ENCODE data around the gene SLC6A19.

Gene SLC6A19

DNA sequence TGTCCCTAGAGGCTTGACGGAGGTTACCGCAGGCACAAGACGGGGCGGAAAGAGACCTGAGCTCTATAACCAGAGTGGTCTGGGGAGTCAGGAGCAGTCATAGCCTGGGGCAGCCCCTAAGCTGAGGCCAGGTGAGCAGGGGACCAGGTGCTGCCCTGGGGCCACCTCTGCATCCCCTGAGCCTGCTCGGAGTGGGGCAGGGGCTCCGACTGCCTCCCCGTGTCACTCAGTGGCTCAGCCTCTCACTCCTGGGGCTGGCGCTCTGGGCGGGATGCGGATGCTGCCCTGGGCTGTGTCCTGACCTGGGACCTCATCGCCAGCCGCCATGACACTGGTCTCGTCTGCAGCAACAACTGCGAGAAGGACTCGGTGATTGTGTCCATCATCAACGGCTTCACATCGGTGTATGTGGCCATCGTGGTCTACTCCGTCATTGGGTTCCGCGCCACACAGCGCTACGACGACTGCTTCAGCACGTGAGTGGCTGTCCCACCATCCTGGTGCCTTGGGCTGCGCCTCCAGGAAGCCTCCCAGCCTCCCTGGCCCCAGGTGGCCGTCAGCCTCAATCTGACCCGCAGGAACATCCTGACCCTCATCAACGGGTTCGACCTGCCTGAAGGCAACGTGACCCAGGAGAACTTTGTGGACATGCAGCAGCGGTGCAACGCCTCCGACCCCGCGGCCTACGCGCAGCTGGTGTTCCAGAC is 15.0 kb downstream of the SLC6A19 start:
- no peak for TF ChIP-seq ZXDB (tag by site-specific recombination; IDR thresholded peaks at IDR 0.05)
- no peaks in the 10 kb centered on the region for H3K4me1 ChIP-seq (ENCODE audit: control insufficient read depth, insufficient read depth, low read length)
- no peak overlapping the region for H3K27ac ChIP-seq (ENCODE audit: extremely low read depth, low read depth, low read length)
- H3K4me3 ChIP-seq (ENCODE audit: low read depth, low read length), result no peak overlapping the region
- ChIA-PET POLR2A (no interaction called here), CTCF (no interaction called here)
- no peaks in the 10 kb centered on the region for H3K9me3 ChIP-seq (ENCODE audit: control insufficient read depth, insufficient read depth, low read depth, low read length)
- H3K36me3 ChIP-seq (ENCODE audit: control insufficient read depth in 2 of 2, insufficient read depth in 1 of 2, low read length in 2 of 2), result no peaks in the 10 kb centered on the region

- POLR2A ChIA-PET, result no interaction called here
- H3K9me3 ChIP-seq (ENCODE audit: control insufficient read depth, insufficient read depth, low read depth, low read length), result no peaks in the 10 kb centered on the region
- TF ChIP-seq ZBTB20 (tag by site-specific recombination; IDR thresholded peaks at IDR 0.05) (no peak), ZNF404 (tag by site-specific recombination; IDR thresholded peaks at IDR 0.05) (no peak), GLIS2 (tag by site-specific recombination; IDR thresholded peaks at IDR 0.05) (no peak), ZNF629 (tag by site-specific recombination; IDR thresholded peaks at IDR 0.05) (no peak), ZNF324 (tag by site-specific recombination; IDR thresholded peaks at IDR 0.05) (no peak), ZNF148 (tag by site-specific recombination; IDR thresholded peaks at IDR 0.05; ENCODE audit: borderline replicate concordance) (no peak)
- TF ChIP-seq, protein P1, sequence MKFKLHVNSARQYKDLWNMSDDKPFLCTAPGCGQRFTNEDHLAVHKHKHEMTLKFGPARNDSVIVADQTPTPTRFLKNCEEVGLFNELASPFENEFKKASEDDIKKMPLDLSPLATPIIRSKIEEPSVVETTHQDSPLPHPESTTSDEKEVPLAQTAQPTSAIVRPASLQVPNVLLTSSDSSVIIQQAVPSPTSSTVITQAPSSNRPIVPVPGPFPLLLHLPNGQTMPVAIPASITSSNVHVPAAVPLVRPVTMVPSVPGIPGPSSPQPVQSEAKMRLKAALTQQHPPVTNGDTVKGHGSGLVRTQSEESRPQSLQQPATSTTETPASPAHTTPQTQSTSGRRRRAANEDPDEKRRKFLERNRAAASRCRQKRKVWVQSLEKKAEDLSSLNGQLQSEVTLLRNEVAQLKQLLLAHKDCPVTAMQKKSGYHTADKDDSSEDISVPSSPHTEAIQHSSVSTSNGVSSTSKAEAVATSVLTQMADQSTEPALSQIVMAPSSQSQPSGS (tag by site-specific recombination; IDR thresholded peaks at IDR 0.05; ENCODE audit: low read depth), result no peak
- TF ChIP-seq, protein P2, sequence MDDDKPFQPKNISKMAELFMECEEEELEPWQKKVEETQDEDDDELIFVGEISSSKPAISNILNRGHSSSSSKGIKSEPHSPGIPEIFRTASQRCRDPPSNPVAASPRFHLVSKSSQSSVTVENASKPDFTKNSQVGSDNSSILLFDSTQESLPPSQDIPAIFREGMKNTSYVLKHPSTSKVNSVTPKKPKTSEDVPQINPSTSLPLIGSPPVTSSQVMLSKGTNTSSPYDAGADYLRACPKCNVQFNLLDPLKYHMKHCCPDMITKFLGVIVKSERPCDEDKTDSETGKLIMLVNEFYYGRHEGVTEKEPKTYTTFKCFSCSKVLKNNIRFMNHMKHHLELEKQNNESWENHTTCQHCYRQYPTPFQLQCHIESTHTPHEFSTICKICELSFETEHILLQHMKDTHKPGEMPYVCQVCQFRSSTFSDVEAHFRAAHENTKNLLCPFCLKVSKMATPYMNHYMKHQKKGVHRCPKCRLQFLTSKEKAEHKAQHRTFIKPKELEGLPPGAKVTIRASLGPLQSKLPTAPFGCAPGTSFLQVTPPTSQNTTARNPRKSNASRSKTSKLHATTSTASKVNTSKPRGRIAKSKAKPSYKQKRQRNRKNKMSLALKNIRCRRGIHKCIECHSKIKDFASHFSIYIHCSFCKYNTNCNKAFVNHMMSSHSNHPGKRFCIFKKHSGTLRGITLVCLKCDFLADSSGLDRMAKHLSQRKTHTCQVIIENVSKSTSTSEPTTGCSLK (tag by site-specific recombination; IDR thresholded peaks at IDR 0.05), result no peak
Measured at GRCh38 chr5:1216918-1217295, 15.5 kb downstream of the SLC6A19 start.

DNA sequence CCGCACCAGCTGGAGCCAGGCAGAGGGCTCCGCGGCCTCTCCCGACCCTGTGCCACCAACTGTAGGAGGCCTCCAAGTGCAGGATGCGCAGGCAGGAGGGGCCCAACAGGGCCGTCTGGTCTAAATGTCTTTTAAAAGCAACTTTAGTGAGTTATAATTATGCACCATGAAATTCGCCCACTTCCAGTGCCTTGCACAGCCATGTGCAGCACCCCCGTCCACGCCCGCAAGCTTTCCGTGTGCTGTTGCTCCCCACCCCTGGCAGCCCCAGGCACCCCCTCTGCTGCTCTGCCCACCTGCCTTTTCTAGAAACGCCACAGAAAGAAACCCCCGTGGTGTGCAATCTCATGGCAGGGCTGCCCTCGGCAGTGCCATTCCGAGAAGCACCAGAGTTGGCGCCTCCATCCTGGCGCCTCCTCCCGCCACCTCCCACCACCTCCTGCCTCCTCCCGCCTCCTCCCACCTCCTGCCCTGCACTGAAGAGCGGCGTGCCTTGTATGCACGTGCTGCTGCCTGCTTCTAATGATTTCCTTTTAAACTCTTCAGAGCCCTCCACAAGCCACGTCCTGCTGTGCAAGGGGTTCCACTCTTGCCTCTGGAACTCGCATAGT is 16.3 kb downstream of the SLC6A19 start:
- Histone ChIP-seq H3K4me1 (ENCODE audit: control insufficient read depth, insufficient read depth, low read length) (no peaks in the 10 kb centered on the region), H3K9me3 (ENCODE audit: control insufficient read depth, insufficient read depth, low read depth, low read length) (no peaks in the 10 kb centered on the region), H3K4me3 (ENCODE audit: low read depth, low read length) (no peak overlapping the region), H3K27ac (ENCODE audit: extremely low read depth, low read depth, low read length) (no peak overlapping the region), H3K36me3 (ENCODE audit: control insufficient read depth in 2 of 2, insufficient read depth in 1 of 2, low read length in 2 of 2) (no peaks in the 10 kb centered on the region)
- ChIA-PET POLR2A (no interaction called here), CTCF (no interaction called here)
- peak; percentile 39; the same call in 1 of the 2 replicates for TF ChIP-seq ZFHX2 (tag by site-specific recombination; conservative IDR thresholded peaks at IDR 0.05)
- TF ChIP-seq EGR2 (tag by site-specific recombination; IDR thresholded peaks at IDR 0.05; ENCODE audit: low read depth), result peak; percentile 47; the same call in 1 of the 2 replicates
- no peak for TF ChIP-seq SETDB1 (IDR thresholded peaks at IDR 0.05; ENCODE audit: insufficient read length, low read length)

More at GRCh38 chr5:1216918-1217295, 15.5 kb downstream of the SLC6A19 start:
- Histone ChIP-seq H3K4me1 (ENCODE audit: control insufficient read depth, insufficient read depth, low read length) (no peaks in the 10 kb centered on the region), H3K36me3 (ENCODE audit: control insufficient read depth in 2 of 2, insufficient read depth in 1 of 2, low read length in 2 of 2) (no peaks in the 10 kb centered on the region), H3K27ac (ENCODE audit: extremely low read depth, low read depth, low read length) (no peak overlapping the region), H3K4me3 (ENCODE audit: low read depth, low read length) (no peak overlapping the region)
- CTCF ChIA-PET, result no interaction called here
